ENCODE measurements around the gene PXDC1.

DNA sequence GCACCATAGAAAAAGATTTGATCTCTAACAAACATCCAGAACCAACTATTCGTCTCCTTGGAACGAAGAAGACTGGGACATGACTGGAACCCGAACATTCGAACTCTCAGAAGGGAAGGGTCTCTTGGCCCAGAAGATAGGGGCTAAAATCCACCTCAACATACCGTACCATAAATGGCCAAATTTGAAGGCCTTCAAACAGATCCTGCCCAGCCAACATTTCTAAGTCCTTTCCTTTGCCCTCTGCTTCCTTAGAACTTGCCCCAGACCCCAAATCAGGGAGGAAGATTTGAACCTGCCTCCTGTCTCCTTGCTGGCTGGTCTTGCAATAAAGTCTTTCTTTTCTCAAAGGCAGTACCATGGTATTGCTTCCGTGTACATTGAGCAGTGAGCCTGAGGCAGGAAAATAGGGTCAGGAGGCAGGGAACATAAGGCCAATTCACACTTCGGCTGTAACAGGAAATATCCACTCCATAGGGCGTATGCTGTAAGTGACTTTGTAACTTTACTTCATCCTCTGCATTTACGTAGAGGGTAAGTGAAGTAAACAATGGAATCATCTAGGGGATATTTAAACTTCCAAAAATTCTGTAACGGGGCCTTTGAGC, 1.8 kb upstream of the PXDC1 start:
- TF ChIP-seq CTCF (IDR thresholded peaks at IDR 0.05), result no peak
- no peak for TF ChIP-seq SIN3A (IDR thresholded peaks at IDR 0.05; ENCODE audit: borderline replicate concordance, insufficient read depth, low read depth, low read length)
- TF ChIP-seq POLR2AphosphoS5 (IDR thresholded peaks at IDR 0.05; ENCODE audit: low read depth, low read length), result no peak

Measured in Panc1 (cell line).